Left ventricle myocardium inferior (tissue), 1 donor: ENCODE data around the gene NPHS1. TPM values are rescaled to one million over a fixed set of nuclear protein-coding genes. Genes with fewer than 3 reads are reported as not detected.

Source experiments
- DNase-seq: peaks from one replicate; pipeline ENCODE4 v3.0.0-alpha.2; 2020
- H3K27ac ChIP-seq: fragments of 200-600 bp; replicated peaks from 2 replicates; pipeline ENCODE4 v1.8.0; 2021
- H3K27me3 ChIP-seq: fragments of 200-600 bp; 2 replicates; pipeline ENCODE4 v1.8.0; 2021; ENCODE audit warnings: low read depth
- H3K36me3 ChIP-seq: fragments of 200-600 bp; 2 replicates; pipeline ENCODE4 v1.8.0; 2021
- H3K4me1 ChIP-seq: fragments of 200-600 bp; 2 replicates; pipeline ENCODE4 v1.8.0; 2021
- H3K4me3 ChIP-seq: fragments of 200-600 bp; 2 replicates; pipeline ENCODE4 v1.8.0; 2021; ENCODE audit warnings: mild to moderate bottlenecking, moderate library complexity
- H3K9me3 ChIP-seq: fragments of 200-600 bp; replicated peaks from 2 replicates; pipeline ENCODE4 v1.8.0; 2021
- intact Hi-C: fragments of 100-400 bp; cut with micrococcal nuclease; formaldehyde crosslinking; loops from one replicate; pipeline ENCODE4 v1.11.0; 2022
- total RNA-seq: library from RNA; stranded (reverse); fragmentation: NEBNext Ultra II Directional; extraction: Animal tissue kit (Norgen Biotek cat#: 25700); gene quantifications from one replicate; pipeline ENCODE4 v1.2.1, GENCODE V29; 2021
- TF ChIP-seq, protein P1 (sequence below): fragments of 200-600 bp; IDR thresholded peaks from 2 replicates; pipeline ENCODE4 v1.8.0; 2021; ENCODE audit warnings: antibody characterized with exemption, mild to moderate bottlenecking, borderline replicate concordance
- donor health status: DM: no; HTN: yes; CAD: no; lungs with severe emphysema.

NPHS1 gene
- total RNA-seq, 1 donor from 2014 or later = not detected

DNA sequence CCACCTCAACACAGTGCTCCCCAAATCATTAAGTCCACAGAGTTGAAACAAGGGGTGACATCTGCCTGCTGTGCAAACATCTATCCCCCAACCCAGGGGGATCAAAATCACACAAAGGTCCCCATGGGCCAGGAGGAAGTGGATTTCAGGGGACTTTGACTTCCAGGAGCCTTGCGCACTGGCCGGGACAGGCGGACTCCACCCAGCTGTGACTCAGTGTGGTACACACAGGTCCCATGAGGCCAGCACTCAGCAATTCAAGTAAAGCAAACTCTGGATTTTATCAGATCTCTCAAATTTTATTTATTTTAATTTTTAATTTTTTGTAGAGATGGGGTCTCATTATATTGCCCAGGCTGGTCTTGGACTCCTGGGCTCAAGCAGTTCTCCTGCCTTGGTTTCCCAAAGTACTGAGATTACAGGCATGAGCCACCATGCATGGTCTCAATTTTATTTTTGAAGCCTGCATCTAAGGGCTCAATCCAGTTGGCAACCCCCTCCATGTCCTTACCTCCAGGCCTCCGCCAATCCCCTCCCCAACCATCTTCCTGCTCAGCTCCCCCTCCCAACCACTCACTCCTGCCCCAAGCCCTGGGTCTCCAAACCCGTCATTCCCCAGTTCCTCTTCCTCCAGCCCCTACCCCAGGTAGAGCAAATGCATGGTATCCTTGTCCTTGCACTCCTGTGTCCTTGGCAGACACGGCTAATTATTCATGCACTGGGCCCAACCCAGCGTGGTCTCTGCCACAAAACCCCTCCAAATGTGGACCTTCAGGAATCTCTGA is 58.7 kb downstream of the NPHS1 start:
- DNase-seq = no peak
- no peak overlapping the region for H3K27ac ChIP-seq
- no peaks in the 10 kb centered on the region for H3K9me3 ChIP-seq
- H3K4me3 ChIP-seq = no peak overlapping the region
- H3K4me1 ChIP-seq = no peaks in the 10 kb centered on the region
- H3K36me3 ChIP-seq = no peaks in the 10 kb centered on the region
- TF ChIP-seq, protein P1, sequence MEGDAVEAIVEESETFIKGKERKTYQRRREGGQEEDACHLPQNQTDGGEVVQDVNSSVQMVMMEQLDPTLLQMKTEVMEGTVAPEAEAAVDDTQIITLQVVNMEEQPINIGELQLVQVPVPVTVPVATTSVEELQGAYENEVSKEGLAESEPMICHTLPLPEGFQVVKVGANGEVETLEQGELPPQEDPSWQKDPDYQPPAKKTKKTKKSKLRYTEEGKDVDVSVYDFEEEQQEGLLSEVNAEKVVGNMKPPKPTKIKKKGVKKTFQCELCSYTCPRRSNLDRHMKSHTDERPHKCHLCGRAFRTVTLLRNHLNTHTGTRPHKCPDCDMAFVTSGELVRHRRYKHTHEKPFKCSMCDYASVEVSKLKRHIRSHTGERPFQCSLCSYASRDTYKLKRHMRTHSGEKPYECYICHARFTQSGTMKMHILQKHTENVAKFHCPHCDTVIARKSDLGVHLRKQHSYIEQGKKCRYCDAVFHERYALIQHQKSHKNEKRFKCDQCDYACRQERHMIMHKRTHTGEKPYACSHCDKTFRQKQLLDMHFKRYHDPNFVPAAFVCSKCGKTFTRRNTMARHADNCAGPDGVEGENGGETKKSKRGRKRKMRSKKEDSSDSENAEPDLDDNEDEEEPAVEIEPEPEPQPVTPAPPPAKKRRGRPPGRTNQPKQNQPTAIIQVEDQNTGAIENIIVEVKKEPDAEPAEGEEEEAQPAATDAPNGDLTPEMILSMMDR = no peak
- H3K27me3 ChIP-seq = peaks cover 62% of the 10 kb centered on the region
- intact Hi-C loops = no loop called here

DNA sequence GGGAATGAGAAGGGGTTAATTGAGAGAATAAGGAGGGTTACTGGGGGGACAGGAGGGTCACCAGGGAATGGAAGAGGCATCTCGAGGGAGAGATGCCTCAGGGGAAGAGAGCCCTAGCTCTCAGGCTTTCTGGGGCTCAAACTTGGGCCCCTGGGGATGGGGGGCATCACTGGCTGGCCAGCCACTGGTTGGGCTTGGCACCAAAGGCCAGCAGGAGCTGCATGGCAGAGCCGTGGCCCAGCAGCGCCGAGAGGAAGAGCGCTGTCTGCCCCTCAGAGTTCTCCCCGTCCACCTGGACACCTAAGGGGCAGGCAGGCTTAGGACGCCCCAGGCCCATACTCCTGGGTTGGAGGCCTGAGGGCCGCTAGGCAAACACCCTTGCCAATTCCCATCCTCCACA is 59.4 kb downstream of the NPHS1 start:
- intact Hi-C loops = no loop called here
- peaks cover 56% of the 10 kb centered on the region for H3K27me3 ChIP-seq
- no peak overlapping the region for H3K4me3 ChIP-seq
- no peaks in the 10 kb centered on the region for H3K4me1 ChIP-seq
- no peaks in the 10 kb centered on the region for H3K36me3 ChIP-seq
- no peaks in the 10 kb centered on the region for H3K9me3 ChIP-seq
- H3K27ac ChIP-seq = no peak overlapping the region
- TF ChIP-seq, protein P1 = no peak
- DNase-seq = no peak

DNA sequence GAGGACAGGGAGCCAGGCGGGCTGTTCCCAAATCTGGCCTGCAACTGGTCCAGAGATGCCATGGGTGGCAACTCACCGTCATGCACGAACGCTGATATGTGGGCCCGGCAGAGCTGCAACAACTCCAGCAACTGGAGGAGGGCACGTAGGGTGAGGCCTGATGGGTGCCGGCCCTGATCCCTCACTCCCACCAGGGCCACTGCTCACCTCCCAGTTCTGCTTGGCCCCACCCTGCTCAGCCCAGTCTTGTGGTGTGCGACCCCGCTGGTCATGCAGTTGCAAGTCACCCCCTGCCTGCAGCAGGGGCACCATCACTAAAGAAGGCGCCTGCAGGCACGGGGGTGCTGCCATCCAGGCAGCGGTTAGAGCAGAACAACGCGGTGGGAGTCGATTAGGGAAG is 60.0 kb downstream of the NPHS1 start:
- Histone ChIP-seq H3K4me1 (no peaks in the 10 kb centered on the region), H3K4me3 (no peak overlapping the region), H3K9me3 (no peaks in the 10 kb centered on the region), H3K27me3 (peaks cover 50% of the 10 kb centered on the region), H3K27ac (no peak overlapping the region), H3K36me3 (no peaks in the 10 kb centered on the region)
- TF ChIP-seq, protein P1 = no peak
- intact Hi-C loops = no loop called here
- DNase-seq = no peak

DNA sequence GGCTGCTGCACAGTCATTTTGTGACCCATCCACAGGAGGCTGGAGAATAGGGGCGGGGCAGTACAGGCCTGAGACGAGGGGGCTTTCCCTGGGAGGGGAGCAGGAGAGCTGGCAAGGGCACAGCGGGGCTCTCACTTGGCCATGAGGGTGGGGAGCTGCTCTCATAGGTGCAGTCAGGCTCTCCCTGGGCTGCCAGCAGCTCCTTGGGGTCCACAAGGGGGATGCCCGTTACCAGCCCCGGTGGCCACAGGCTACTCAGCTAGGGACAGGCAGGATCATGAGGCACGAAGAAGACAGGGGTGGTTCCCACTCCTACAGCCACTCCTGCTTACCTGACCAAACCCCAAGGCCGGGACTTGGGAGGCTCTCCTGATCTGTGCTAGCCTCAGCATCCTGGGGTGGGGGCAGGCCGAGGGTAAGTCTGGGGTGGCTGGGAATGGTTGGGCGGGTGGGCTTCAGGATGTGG is 60.5 kb downstream of the NPHS1 start:
- intact Hi-C loops = no loop called here
- Histone ChIP-seq H3K9me3 (no peaks in the 10 kb centered on the region), H3K27me3 (peaks cover 45% of the 10 kb centered on the region), H3K4me3 (no peak overlapping the region), H3K27ac (no peak overlapping the region), H3K36me3 (no peaks in the 10 kb centered on the region), H3K4me1 (no peaks in the 10 kb centered on the region)
- no peak for DNase-seq
- TF ChIP-seq, protein P1 = no peak

DNA sequence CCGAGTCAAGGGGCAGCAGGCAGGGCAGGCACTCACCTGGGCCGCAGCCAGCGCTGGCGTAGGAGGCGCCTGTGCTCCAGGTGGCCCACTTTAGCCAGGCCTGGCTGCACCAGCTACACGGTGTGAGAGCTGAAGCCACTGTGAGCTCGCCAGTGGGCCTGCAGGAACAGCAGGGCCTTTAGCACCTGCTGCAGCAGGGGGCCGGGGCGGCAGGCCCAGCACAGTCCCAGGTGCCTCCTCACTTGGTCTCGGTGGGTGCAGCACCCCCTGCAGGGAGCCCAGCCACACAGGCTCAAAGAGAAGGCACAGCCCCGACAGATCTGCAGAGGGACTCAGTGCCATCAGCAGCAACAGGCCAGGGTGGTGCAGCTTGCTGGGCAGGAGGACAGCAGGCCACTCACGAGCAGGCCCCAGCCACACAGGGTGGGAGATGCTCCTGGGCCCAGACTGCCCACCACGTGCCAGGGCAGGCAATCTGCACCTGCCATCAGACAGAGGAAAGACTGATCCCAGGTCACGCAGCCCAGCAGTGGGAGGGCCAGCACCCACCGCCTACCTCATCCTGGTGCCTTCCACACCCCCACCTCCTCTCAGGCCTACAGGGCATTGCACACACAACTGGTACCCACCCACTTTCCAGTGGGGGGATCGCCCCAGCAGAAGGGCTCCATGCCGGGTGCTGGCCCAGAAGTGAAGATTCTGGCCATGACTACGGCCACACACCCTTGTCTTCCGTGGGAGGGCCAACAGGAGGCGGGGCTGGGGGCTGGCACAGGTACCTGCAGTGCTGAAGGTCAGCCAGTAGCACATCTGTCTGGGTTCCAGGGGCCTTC is 61.1 kb downstream of the NPHS1 start:
- peaks cover 39% of the 10 kb centered on the region for H3K27me3 ChIP-seq
- intact Hi-C loops = no loop called here
- no peaks in the 10 kb centered on the region for H3K4me1 ChIP-seq
- no peaks in the 10 kb centered on the region for H3K36me3 ChIP-seq
- H3K4me3 ChIP-seq = no peak overlapping the region
- no peak overlapping the region for H3K27ac ChIP-seq
- no peaks in the 10 kb centered on the region for H3K9me3 ChIP-seq
- DNase-seq = no peak
- TF ChIP-seq, protein P1 = peak; percentile 10
